Liver (tissue), 9 donors: ENCODE data around the gene IL9R. TPM values are rescaled to one million over a fixed set of nuclear protein-coding genes. Genes with fewer than 3 reads are reported as not detected.

ENCODE experiments used
- DNase-seq: peaks from one replicate; pipeline ENCODE4 v3.0.0-alpha.2; 2017; ENCODE audit warnings: low spot score
- H3K27ac ChIP-seq, 2 donors: one replicate each; pipeline ENCODE4 v1.7.0; 2013; ENCODE audit warnings: inconsistent platforms in 2 of 2, low read length in 2 of 2, control low read depth in 1 of 2, low read depth in 1 of 2, mild to moderate bottlenecking in 1 of 2
- H3K27me3 ChIP-seq, 4 donors: one replicate each; pipeline versions ENCODE4 v1.6.1 to v1.7.0; 2013; ENCODE audit warnings: low read length in 3 of 4, inconsistent platforms in 1 of 4, mild to moderate bottlenecking in 1 of 4, moderate library complexity in 1 of 4; ENCODE audit not compliant: control insufficient read depth in 4 of 4, insufficient read depth in 4 of 4
- H3K36me3 ChIP-seq, 4 donors: one replicate each; pipeline versions ENCODE4 v1.6.1 to v1.7.0; 2013; ENCODE audit warnings: low read length in 3 of 4, mild to moderate bottlenecking in 3 of 4, low read depth in 1 of 4, moderate library complexity in 1 of 4; ENCODE audit not compliant: control insufficient read depth in 4 of 4, insufficient read depth in 3 of 4
- H3K4me1 ChIP-seq, 4 donors: one replicate each; pipeline versions ENCODE4 v1.6.1 to v1.7.0; 2013; ENCODE audit warnings: low read length in 3 of 4, mild to moderate bottlenecking in 3 of 4, moderate library complexity in 1 of 4; ENCODE audit not compliant: control insufficient read depth in 4 of 4, insufficient read depth in 4 of 4
- H3K4me3 ChIP-seq, 3 donors: one replicate each; pipeline versions ENCODE4 v1.6.1 to v1.7.0; 2013; ENCODE audit warnings: low read length in 3 of 3, control low read depth in 1 of 3, low read depth in 1 of 3, mild to moderate bottlenecking in 1 of 3
- H3K9ac ChIP-seq, 2 donors: one replicate each; pipeline ENCODE4 v1.7.0; 2013; ENCODE audit warnings: low read length in 2 of 2, mild to moderate bottlenecking in 2 of 2, moderate library complexity in 2 of 2, control low read depth in 1 of 2, low read depth in 1 of 2
- H3K9me3 ChIP-seq, 4 donors: one replicate each; pipeline versions ENCODE4 v1.6.1 to v1.7.0; 2013; ENCODE audit warnings: low read length in 3 of 4; ENCODE audit not compliant: control insufficient read depth in 4 of 4
- ATF3 ChIP-seq: IDR thresholded peaks from 2 replicates; pipeline ENCODE4 v1.6.1; 2016; ENCODE audit warnings: antibody characterized with exemption
- CTCF ChIP-seq: fragments of 150-350 bp; IDR thresholded peaks from 2 replicates; pipeline ENCODE4 v1.5.1; 2017; ENCODE audit warnings: improper control_type of control experiment, low read depth, low read length; ENCODE audit not compliant: missing input control
- EGR1 ChIP-seq, 2 donors: IDR thresholded peaks; 2 replicates each; pipeline ENCODE4 v1.6.1; 2016 to 2018; ENCODE audit warnings: antibody characterized with exemption in 2 of 2, low read depth in 2 of 2
- FOXA1 ChIP-seq: IDR thresholded peaks from 2 replicates; pipeline ENCODE4 v1.6.1; 2016; ENCODE audit warnings: antibody characterized with exemption
- FOXA2 ChIP-seq: IDR thresholded peaks from 2 replicates; pipeline ENCODE4 v1.6.1; 2016; ENCODE audit warnings: antibody characterized with exemption
- GABPA ChIP-seq, 2 donors: IDR thresholded peaks in 1 of 2; conservative IDR thresholded peaks in 1 of 2; 2 replicates each; pipeline ENCODE4 v1.6.1; 2016; ENCODE audit warnings: antibody characterized with exemption in 2 of 2, mild to moderate bottlenecking in 1 of 2, moderate library complexity in 1 of 2
- HNF4A ChIP-seq, 2 donors: conservative IDR thresholded peaks; 2 replicates each; pipeline ENCODE4 v1.6.1; 2016; ENCODE audit warnings: antibody characterized with exemption in 2 of 2, mild to moderate bottlenecking in 2 of 2
- HNF4G ChIP-seq: IDR thresholded peaks from 2 replicates; pipeline ENCODE4 v1.6.1; 2016; ENCODE audit warnings: antibody characterized with exemption
- JUND ChIP-seq, 2 donors: IDR thresholded peaks; 2 replicates each; pipeline ENCODE4 v1.6.1; 2016; ENCODE audit warnings: antibody characterized with exemption in 2 of 2
- MAX ChIP-seq: IDR thresholded peaks from 2 replicates; pipeline ENCODE4 v1.6.1; 2016; ENCODE audit warnings: antibody characterized with exemption
- NR2F2 ChIP-seq: IDR thresholded peaks from 2 replicates; pipeline ENCODE4 v1.6.1; 2016; ENCODE audit warnings: antibody characterized with exemption
- RAD21 ChIP-seq, 2 donors: IDR thresholded peaks; 2 replicates each; pipeline ENCODE4 v1.6.1; 2016; ENCODE audit warnings: antibody characterized with exemption in 2 of 2, mild to moderate bottlenecking in 2 of 2
- REST ChIP-seq: IDR thresholded peaks from 2 replicates; pipeline ENCODE4 v1.6.1; 2016; ENCODE audit warnings: antibody characterized with exemption, mild to moderate bottlenecking
- RXRA ChIP-seq, 2 donors: IDR thresholded peaks; 2 replicates each; pipeline ENCODE4 v1.6.1; 2017 to 2018; ENCODE audit warnings: antibody characterized with exemption in 2 of 2, mild to moderate bottlenecking in 1 of 2
- SP1 ChIP-seq: IDR thresholded peaks from 2 replicates; pipeline ENCODE4 v1.6.1; 2018; ENCODE audit warnings: antibody characterized with exemption, mild to moderate bottlenecking
- TAF1 ChIP-seq: conservative IDR thresholded peaks from 2 replicates; pipeline ENCODE4 v1.6.1; 2016; ENCODE audit warnings: antibody characterized with exemption, mild to moderate bottlenecking
- YY1 ChIP-seq: IDR thresholded peaks from 2 replicates; pipeline ENCODE4 v1.6.1; 2016; ENCODE audit warnings: antibody characterized with exemption, mild to moderate bottlenecking
- ZBTB33 ChIP-seq: IDR thresholded peaks from 2 replicates; pipeline ENCODE4 v1.6.1; 2016; ENCODE audit warnings: antibody characterized with exemption
- WGBS: extraction: QIAGEN DNeasy Blood & Tissue Kit; methylation state at CpG from one replicate; pipeline ENCODE4 v1.1.7; 2013; 5-methylcytosine and 5-hydroxymethylcytosine counted together
- polyA plus RNA-seq, 2 donors: library from polyadenylated mRNA; stranded (reverse) in 1 of 2; unstranded in 1 of 2; fragments of 200-250 nt in 1 of 2; fragments of >200 nt in 1 of 2; fragmentation: Nextera tagmentation in 1 of 2; extraction: Ambion mirVana in 1 of 2; gene quantifications; one replicate each; pipeline versions ENCODE4 v1.2.1 to v1.2.3, GENCODE V29; 2013 to 2015
- total RNA-seq, 2 donors: library from RNA; depleted of rRNA; stranded (reverse); fragments of >200 nt; gene quantifications; one replicate each; pipeline ENCODE4 v1.2.3, GENCODE V29; 2014
- donor health status: healthy.
- donor health status: healthy.
- donor health status: healthy.
- donor health status: healthy.
- donor health status: healthy.

The IL9R gene
- total and polyA plus RNA-seq, 4 donors = 0.05 to 0.08 (median 0.07) TPM; not detected in 1

GRCh38 chrX:156004740-156005139 lies 7.2 kb downstream of the IL9R start:
- Histone ChIP-seq H3K27me3 (no peaks in the 10 kb centered on the region), H3K9ac (no peak overlapping the region), H3K36me3 (no peaks in the 10 kb centered on the region), H3K4me3 (no peak overlapping the region), H3K27ac (no peak overlapping the region), H3K9me3 (no peaks in the 10 kb centered on the region), H3K4me1 (no peaks in the 10 kb centered on the region)
- TF ChIP-seq RXRA (IDR thresholded peaks at IDR 0.05) (no peak), ZBTB33 (no peak), TAF1 (no peak), GABPA (IDR thresholded peaks at IDR 0.05 in 1 of 2, conservative IDR thresholded peaks at IDR 0.05 in 1 of 2) (no peak), REST (no peak), HNF4G (no peak), ATF3 (no peak), FOXA1 (no peak), SP1 (no peak), FOXA2 (no peak), CTCF (no peak), JUND (IDR thresholded peaks at IDR 0.05) (no peak), HNF4A (conservative IDR thresholded peaks at IDR 0.05) (no peak), RAD21 (IDR thresholded peaks at IDR 0.05) (no peak), EGR1 (IDR thresholded peaks at IDR 0.05; ENCODE audit: low read depth in 2 of 2) (no peak), MAX (no peak), YY1 (no peak)
- DNase-seq = no peak
- WGBS = 84% methylated on average over 3 of the region's 3 CpGs

- H3K4me1 ChIP-seq = no peaks in the 10 kb centered on the region
- DNase-seq = no peak
- H3K4me3 ChIP-seq = no peak overlapping the region
- TF ChIP-seq FOXA2 (no peak), NR2F2 (no peak), ATF3 (no peak), GABPA (IDR thresholded peaks at IDR 0.05 in 1 of 2, conservative IDR thresholded peaks at IDR 0.05 in 1 of 2) (no peak), EGR1 (IDR thresholded peaks at IDR 0.05; ENCODE audit: low read depth in 2 of 2) (no peak), RAD21 (IDR thresholded peaks at IDR 0.05) (no peak), HNF4G (no peak), SP1 (no peak), YY1 (no peak), REST (no peak), RXRA (IDR thresholded peaks at IDR 0.05) (no peak), TAF1 (no peak), HNF4A (conservative IDR thresholded peaks at IDR 0.05) (no peak)
- no peak overlapping the region for H3K27ac ChIP-seq
- H3K9ac ChIP-seq = no peak overlapping the region
- WGBS = 66% methylated on average over 6 of the region's 6 CpGs
- no peaks in the 10 kb centered on the region for H3K27me3 ChIP-seq
- no peaks in the 10 kb centered on the region for H3K36me3 ChIP-seq
- H3K9me3 ChIP-seq = no peaks in the 10 kb centered on the region
These were observed 7.6 kb downstream of the IL9R start for GRCh38 chrX:156005144-156005543.
